Activated CD8-positive, alpha-beta memory T cell treated with anti-CD3 and anti-CD28 coated beads, Interleukin-2, amount 50 U/mL, for 24 hours (primary cell): Measurements from ENCODE around the gene AGAP9.
"Not testable (repeated sequence)": the region's sequence is repeated elsewhere in the genome, so short reads cannot be mapped to it uniquely, and the experiment has no call there.

Source experiments
- DNase-seq: peaks from one replicate; pipeline ENCODE4 v3.0.0-alpha.2; 2020; ENCODE audit errors: extremely low read depth

Gene AGAP9

GRCh38 chr10:47485943-47486342 lies 37.5 kb downstream of the AGAP9 start:
- not testable (repeated sequence) for DNase-seq

- not testable (repeated sequence) for DNase-seq
These were observed 38.7 kb downstream of the AGAP9 start for GRCh38 chr10:47484786-47485185.

- DNase-seq = not testable (repeated sequence)
These were observed 39.5 kb downstream of the AGAP9 start, which contains the start of gene ANXA8 for GRCh38 chr10:47483923-47484322. Gene ANXA8, minus strand, starts transcription at chr10:47484115. Its CDS starts 182 bp downstream, at chr10:47483933.

GRCh38 chr10:47482367-47482766 lies 41.1 kb downstream of the AGAP9 start:
- not testable (repeated sequence) for DNase-seq

GRCh38 chr10:47481768-47482181 lies 41.7 kb downstream of the AGAP9 start:
- DNase-seq = not testable (repeated sequence)

- not testable (repeated sequence) for DNase-seq
These were observed 42.2 kb downstream of the AGAP9 start for GRCh38 chr10:47481182-47481766.

GRCh38 chr10:47480133-47480532 lies 43.3 kb downstream of the AGAP9 start:
- DNase-seq = not testable (repeated sequence)

GRCh38 chr10:47478114-47478513 lies 45.3 kb downstream of the AGAP9 start:
- not testable (repeated sequence) for DNase-seq

- not testable (repeated sequence) for DNase-seq
These were observed 46.4 kb downstream of the AGAP9 start for GRCh38 chr10:47477078-47477477.

- DNase-seq = not testable (repeated sequence)
These were observed 48.3 kb downstream of the AGAP9 start for GRCh38 chr10:47475101-47475500.

GRCh38 chr10:47473516-47473915 lies 49.9 kb downstream of the AGAP9 start:
- DNase-seq = not testable (repeated sequence)

GRCh38 chr10:47472647-47473046 lies 50.8 kb downstream of the AGAP9 start:
- not testable (repeated sequence) for DNase-seq

- not testable (repeated sequence) for DNase-seq
These were observed 51.4 kb downstream of the AGAP9 start for GRCh38 chr10:47472072-47472471.

GRCh38 chr10:47468731-47469528 lies 54.5 kb downstream of the AGAP9 start:
- DNase-seq = not testable (repeated sequence)

GRCh38 chr10:47467957-47468356 lies 55.5 kb downstream of the AGAP9 start:
- not testable (repeated sequence) for DNase-seq

GRCh38 chr10:47467458-47467857 lies 56.0 kb downstream of the AGAP9 start:
- not testable (repeated sequence) for DNase-seq

GRCh38 chr10:47465216-47465917 lies 58.1 kb downstream of the AGAP9 start:
- not testable (repeated sequence) for DNase-seq

- DNase-seq = not testable (repeated sequence)
These were observed 60.7 kb downstream of the AGAP9 start for GRCh38 chr10:47462577-47463358.

GRCh38 chr10:47461261-47461687 lies 62.2 kb downstream of the AGAP9 start:
- DNase-seq = not testable (repeated sequence)

GRCh38 chr10:47458466-47459154 lies 64.8 kb downstream of the AGAP9 start:
- DNase-seq = no peak

GRCh38 chr10:47457826-47458225 lies 65.6 kb downstream of the AGAP9 start:
- no peak for DNase-seq
